ENCODE data around the gene OR11H1.
"Not testable (repeated sequence)": the region's sequence is repeated elsewhere in the genome, so short reads cannot be mapped to it uniquely, and the experiment has no call there.

Gene OR11H1, protein sequence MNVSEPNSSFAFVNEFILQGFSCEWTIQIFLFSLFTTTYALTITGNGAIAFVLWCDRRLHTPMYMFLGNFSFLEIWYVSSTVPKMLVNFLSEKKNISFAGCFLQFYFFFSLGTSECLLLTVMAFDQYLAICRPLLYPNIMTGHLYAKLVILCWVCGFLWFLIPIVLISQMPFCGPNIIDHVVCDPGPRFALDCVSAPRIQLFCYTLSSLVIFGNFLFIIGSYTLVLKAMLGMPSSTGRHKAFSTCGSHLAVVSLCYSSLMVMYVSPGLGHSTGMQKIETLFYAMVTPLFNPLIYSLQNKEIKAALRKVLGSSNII

DNA sequence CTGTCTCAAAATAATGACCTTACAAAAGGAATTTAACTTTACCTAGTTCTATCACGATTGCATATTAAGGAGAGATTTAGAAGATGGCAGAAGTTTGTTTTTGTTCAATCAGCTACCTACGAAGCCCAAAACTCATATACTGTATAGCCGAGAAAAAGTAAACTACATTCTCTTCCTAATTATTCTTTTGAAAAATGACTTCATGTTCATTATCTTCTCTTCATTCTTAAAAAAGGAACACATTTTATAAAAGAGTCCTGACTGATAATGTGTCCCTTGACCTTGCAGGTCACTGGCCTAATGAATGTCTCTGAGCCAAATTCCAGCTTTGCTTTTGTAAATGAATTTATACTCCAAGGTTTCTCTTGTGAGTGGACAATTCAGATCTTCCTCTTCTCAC lies at the start of gene OR11H1:
TSS of gene OR11H1 (plus strand) at position 301 of the 400 bp plus-strand sequence. CDS start at position 301, 0 bp downstream.
- not testable (repeated sequence) for DNase-seq (ENCODE audit: low read depth)

DNA sequence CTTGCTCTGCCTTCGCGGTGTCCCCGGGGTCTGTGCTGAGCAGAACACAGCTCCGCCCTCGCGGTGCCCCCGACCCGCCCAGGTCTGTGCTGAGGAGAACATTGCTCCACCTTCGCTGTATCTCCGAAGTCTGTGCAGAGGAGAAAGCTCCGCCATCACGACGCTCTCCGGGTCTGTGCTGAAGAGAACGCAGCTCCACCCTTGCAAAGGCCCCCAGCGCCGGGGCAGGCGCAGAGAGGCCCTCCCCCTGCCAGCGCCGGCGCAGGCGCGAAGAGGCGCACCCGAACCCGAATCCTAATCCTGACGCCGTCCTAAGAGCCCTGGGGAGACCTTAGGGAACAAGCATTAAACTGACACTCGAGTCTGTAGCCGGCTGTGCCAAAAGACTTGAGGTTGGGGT lies 18.0 kb upstream of the OR11H1 start:
- DNase-seq (ENCODE audit: low read depth) = not testable (repeated sequence)

DNA sequence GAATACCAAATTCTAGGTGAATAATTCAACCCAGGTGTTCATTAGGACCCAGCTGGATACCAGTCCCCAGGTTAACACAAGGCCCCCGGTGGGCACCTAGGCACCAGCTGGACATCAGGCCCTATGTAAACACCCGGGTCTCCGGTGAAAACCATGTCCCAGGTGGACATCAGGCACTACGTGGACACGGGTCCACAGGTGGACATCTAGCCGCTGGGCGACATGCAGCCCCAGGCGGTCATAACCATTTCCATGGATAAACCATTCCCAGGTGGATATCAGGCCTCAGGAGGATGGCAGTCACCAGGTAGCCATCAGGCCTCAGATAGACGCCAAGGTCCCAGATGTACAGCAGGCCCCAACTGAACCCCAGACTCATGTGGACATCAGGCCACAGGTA lies 12.1 kb upstream of the OR11H1 start:
- not testable (repeated sequence) for DNase-seq (ENCODE audit: low read depth)

DNA sequence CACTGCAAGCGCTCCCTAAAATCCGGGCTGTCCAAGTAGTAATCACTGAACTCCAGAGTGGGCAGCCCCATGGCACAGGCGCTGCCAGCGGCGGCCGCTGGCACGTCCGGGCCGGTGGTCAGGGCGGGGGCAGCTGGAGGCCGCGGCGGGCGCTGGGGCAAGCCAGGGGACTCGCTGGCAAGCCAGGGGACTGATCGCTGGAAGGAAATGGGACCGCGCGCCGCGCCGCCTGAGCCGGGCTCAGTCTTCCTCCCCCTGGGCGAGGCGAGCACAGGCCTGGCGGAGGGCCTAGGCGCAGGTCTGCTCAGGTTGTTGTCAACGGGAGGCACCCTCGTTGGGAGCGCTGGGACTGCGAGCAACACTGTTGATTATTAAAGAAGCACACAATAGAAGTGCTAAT lies 25.8 kb downstream of the OR11H1 start:
- not testable (repeated sequence) for DNase-seq (ENCODE audit: low read depth)

DNA sequence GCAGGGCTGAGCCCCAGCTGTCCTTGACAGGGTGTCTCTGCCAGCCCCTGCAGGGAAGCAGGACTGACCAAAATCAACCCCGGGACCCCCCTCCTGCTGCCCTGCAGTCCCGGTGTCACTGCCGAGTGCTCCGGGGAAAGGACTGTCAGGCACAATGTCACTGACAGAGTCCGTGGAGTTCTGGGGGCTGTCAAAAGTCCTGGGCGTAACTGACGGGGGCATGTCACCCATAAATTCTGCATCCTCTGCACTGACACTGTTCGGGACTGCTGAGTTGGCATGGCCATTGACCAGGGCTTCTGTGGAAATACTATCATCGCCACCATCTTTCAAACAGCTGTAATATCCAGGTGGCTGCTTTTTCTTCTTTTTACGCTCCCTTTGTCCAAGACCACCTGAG lies 35.5 kb downstream of the OR11H1 start:
- not testable (repeated sequence) for DNase-seq (ENCODE audit: low read depth)

DNA sequence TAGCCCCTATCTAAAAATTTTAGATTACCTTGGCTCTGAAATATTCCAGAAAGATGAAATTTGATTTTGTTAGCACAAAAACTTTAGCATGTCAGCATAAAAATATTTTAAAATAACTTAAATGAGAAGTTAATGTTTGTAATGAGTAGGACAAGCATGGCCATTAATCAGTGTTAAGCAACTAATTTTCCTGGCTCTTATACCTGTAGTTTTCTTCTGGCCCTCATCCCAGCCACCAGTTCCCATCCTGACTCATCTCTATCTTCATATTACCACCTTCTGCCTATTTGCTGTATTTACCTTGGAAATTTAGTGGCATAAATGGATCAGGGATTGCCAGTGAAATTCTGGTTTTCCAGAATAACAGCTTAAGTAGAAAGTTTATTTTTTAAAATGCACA lies 37.1 kb downstream of the OR11H1 start:
- not testable (repeated sequence) for DNase-seq (ENCODE audit: low read depth)

Data from stromal cell of bone marrow (primary cell).